Measurements from ENCODE around the gene KBTBD3.

- TF ChIP-seq, protein P1, sequence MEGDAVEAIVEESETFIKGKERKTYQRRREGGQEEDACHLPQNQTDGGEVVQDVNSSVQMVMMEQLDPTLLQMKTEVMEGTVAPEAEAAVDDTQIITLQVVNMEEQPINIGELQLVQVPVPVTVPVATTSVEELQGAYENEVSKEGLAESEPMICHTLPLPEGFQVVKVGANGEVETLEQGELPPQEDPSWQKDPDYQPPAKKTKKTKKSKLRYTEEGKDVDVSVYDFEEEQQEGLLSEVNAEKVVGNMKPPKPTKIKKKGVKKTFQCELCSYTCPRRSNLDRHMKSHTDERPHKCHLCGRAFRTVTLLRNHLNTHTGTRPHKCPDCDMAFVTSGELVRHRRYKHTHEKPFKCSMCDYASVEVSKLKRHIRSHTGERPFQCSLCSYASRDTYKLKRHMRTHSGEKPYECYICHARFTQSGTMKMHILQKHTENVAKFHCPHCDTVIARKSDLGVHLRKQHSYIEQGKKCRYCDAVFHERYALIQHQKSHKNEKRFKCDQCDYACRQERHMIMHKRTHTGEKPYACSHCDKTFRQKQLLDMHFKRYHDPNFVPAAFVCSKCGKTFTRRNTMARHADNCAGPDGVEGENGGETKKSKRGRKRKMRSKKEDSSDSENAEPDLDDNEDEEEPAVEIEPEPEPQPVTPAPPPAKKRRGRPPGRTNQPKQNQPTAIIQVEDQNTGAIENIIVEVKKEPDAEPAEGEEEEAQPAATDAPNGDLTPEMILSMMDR (conservative IDR thresholded peaks at IDR 0.05; ENCODE audit: low read length) = no peak
- no peak for TF ChIP-seq EZH2phosphoT487 (IDR thresholded peaks at IDR 0.05; ENCODE audit: borderline replicate concordance, low read depth, low read length)
Measured at GRCh38 chr11:106088896-106089295, 11.7 kb upstream of the KBTBD3 start.

All from OCI-LY7 (cell line).